ENCODE results near the gene ATG7. TPM values are rescaled to one million over a fixed set of nuclear protein-coding genes. Genes with fewer than 3 reads are reported as not detected.

ATG7 gene
- polyA plus RNA-seq, 1 donor (not counting 4 experiments of a cell fraction or from before 2014, with no cell fraction given), result 27.9 TPM

DNA sequence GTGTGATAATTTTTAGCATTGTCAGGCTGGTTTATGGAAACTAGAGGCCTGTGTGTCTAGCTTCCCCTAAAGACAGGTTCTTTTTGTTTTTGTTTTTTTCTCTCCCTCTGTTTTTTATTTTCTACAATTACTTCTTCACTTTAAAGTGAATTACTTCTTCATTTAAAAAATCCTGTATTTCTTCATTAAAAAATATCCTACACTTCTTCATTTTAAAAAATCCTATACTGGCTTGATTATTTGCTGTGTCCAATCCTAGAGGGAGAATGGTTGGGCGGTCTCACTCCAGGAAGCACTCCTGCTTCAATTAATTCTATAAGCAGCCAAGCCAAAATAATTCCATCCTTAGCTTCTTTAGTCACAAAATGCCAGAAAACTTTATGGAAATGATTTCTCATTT, 11.8 kb downstream of the ATG7 start:
- dilution Hi-C loops (cut with MboI; ENCODE audit: extremely low pct_ligation_motif_present, low sequenced_read_pairs), result no loop called here
- H3K9me1 ChIP-seq (ENCODE audit: control insufficient read depth, extremely low read depth, insufficient read depth, low read length), result no peaks in the 10 kb centered on the region
- no peak for FAIRE-seq
- H2AFZ ChIP-seq (ENCODE audit: control insufficient read depth, low read length), result no peak overlapping the region
- H3K79me2 ChIP-seq (ENCODE audit: control insufficient read depth, insufficient read depth, low read length), result peaks cover 16% of the 10 kb centered on the region
- H3K4me1 ChIP-seq (ENCODE audit: control insufficient read depth, extremely low read depth, insufficient read depth, low read length), result peaks cover 35% of the 10 kb centered on the region
- H3K36me3 ChIP-seq (ENCODE audit: control insufficient read depth in 2 of 2, extremely low read depth in 1 of 2, insufficient read depth in 2 of 2, low read length in 2 of 2), result peaks cover 4 to 12% of the 10 kb centered on the region in 2 experiments
- no peak for DNase-seq (ENCODE audit: low read depth, low spot score)
- no peak overlapping the region for H3K4me2 ChIP-seq (ENCODE audit: control insufficient read depth, extremely low read depth, insufficient read depth, low read depth, low read length)
- no peaks in the 10 kb centered on the region for H4K20me1 ChIP-seq (ENCODE audit: control insufficient read depth, extremely low read depth, insufficient read depth, low read length)
- no peaks in the 10 kb centered on the region for H3K27me3 ChIP-seq (ENCODE audit: control insufficient read depth, extremely low read depth, insufficient read depth, low read length)
- H3K27ac ChIP-seq (ENCODE audit: control insufficient read depth, insufficient read depth, low read length), result no peak overlapping the region
- TF ChIP-seq, protein P1, sequence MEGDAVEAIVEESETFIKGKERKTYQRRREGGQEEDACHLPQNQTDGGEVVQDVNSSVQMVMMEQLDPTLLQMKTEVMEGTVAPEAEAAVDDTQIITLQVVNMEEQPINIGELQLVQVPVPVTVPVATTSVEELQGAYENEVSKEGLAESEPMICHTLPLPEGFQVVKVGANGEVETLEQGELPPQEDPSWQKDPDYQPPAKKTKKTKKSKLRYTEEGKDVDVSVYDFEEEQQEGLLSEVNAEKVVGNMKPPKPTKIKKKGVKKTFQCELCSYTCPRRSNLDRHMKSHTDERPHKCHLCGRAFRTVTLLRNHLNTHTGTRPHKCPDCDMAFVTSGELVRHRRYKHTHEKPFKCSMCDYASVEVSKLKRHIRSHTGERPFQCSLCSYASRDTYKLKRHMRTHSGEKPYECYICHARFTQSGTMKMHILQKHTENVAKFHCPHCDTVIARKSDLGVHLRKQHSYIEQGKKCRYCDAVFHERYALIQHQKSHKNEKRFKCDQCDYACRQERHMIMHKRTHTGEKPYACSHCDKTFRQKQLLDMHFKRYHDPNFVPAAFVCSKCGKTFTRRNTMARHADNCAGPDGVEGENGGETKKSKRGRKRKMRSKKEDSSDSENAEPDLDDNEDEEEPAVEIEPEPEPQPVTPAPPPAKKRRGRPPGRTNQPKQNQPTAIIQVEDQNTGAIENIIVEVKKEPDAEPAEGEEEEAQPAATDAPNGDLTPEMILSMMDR (optimal IDR thresholded peaks at IDR 0.05 in 1 of 3, IDR thresholded peaks at IDR 0.05 in 1 of 3, conservative IDR thresholded peaks at IDR 0.05 in 1 of 3; ENCODE audit: extremely low read depth in 1 of 3, insufficient read depth in 2 of 3, low read length in 3 of 3), result no peak
- no peak for TF ChIP-seq EZH2 (IDR thresholded peaks at IDR 0.05; ENCODE audit: low read length)
- H3K9me3 ChIP-seq (ENCODE audit: control insufficient read depth, low read depth, low read length), result no peaks in the 10 kb centered on the region
- H3K4me3 ChIP-seq (ENCODE audit: control insufficient read depth in 2 of 3, extremely low read depth in 1 of 3, insufficient read depth in 2 of 3, low read depth in 1 of 3, low read length in 3 of 3), result no peak overlapping the region
- H3K9ac ChIP-seq (ENCODE audit: control insufficient read depth, extremely low read depth, insufficient read depth, low read length), result no peak overlapping the region

DNA sequence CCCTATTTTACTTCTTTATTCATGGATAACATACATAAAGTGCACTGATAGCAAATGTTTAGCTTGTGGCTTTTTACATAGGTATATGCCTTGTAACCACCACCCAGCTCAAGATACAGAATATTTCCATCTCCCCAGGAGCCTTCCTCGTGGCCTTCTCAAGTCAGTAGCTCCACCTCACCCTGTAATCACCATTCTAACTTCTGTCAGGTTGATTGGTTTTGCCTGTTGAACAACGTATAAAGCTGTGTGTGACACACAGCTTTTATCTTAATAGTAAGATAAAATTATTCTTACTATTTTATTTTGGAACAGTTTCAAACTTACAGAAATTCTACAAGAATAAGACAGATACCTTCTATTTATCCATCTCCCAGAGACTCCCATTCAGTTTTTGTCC, 13.3 kb downstream of the ATG7 start:
- H2AFZ ChIP-seq (ENCODE audit: control insufficient read depth, low read length), result no peak overlapping the region
- no peaks in the 10 kb centered on the region for H3K9me3 ChIP-seq (ENCODE audit: control insufficient read depth, low read depth, low read length)
- no peak overlapping the region for H3K27ac ChIP-seq (ENCODE audit: control insufficient read depth, insufficient read depth, low read length)
- TF ChIP-seq, protein P1 (optimal IDR thresholded peaks at IDR 0.05 in 1 of 3, IDR thresholded peaks at IDR 0.05 in 1 of 3, conservative IDR thresholded peaks at IDR 0.05 in 1 of 3; ENCODE audit: extremely low read depth in 1 of 3, insufficient read depth in 2 of 3, low read length in 3 of 3), result no peak
- TF ChIP-seq EZH2 (IDR thresholded peaks at IDR 0.05; ENCODE audit: low read length), result no peak
- dilution Hi-C loops (cut with MboI; ENCODE audit: extremely low pct_ligation_motif_present, low sequenced_read_pairs), result no loop called here
- no peak for DNase-seq (ENCODE audit: low read depth, low spot score)
- H3K36me3 ChIP-seq (ENCODE audit: control insufficient read depth in 2 of 2, extremely low read depth in 1 of 2, insufficient read depth in 2 of 2, low read length in 2 of 2), result peaks cover 3 to 12% of the 10 kb centered on the region in 2 experiments
- H3K27me3 ChIP-seq (ENCODE audit: control insufficient read depth, extremely low read depth, insufficient read depth, low read length), result no peaks in the 10 kb centered on the region
- peaks cover 46% of the 10 kb centered on the region for H3K4me1 ChIP-seq (ENCODE audit: control insufficient read depth, extremely low read depth, insufficient read depth, low read length)
- H3K9ac ChIP-seq (ENCODE audit: control insufficient read depth, extremely low read depth, insufficient read depth, low read length), result no peak overlapping the region
- H3K4me3 ChIP-seq (ENCODE audit: control insufficient read depth in 2 of 3, extremely low read depth in 1 of 3, insufficient read depth in 2 of 3, low read depth in 1 of 3, low read length in 3 of 3), result no peak overlapping the region
- no peak for FAIRE-seq
- H4K20me1 ChIP-seq (ENCODE audit: control insufficient read depth, extremely low read depth, insufficient read depth, low read length), result no peaks in the 10 kb centered on the region
- no peak overlapping the region for H3K4me2 ChIP-seq (ENCODE audit: control insufficient read depth, extremely low read depth, insufficient read depth, low read depth, low read length)
- H3K9me1 ChIP-seq (ENCODE audit: control insufficient read depth, extremely low read depth, insufficient read depth, low read length), result no peaks in the 10 kb centered on the region
- peaks cover 8% of the 10 kb centered on the region for H3K79me2 ChIP-seq (ENCODE audit: control insufficient read depth, insufficient read depth, low read length)

Data from keratinocyte (primary cell).